H1 (cell line): ENCODE data around the gene SGO1. TPM values are rescaled to one million over a fixed set of nuclear protein-coding genes. Genes with fewer than 3 reads are reported as not detected.

Source experiments
- BCL11A ChIP-seq, 2 experiments: IDR thresholded peaks; one replicate each; pipeline ENCODE4 v1.6.1; 2011; ENCODE audit warnings: low read depth in 2 of 2, low read length in 2 of 2, mild to moderate bottlenecking in 2 of 2
- PHF8 ChIP-seq: fragments of 200-600 bp; sonication (generic); conservative IDR thresholded peaks from 2 replicates; pipeline ENCODE4 v1.7.1; 2012; ENCODE audit warnings: low read depth, mild to moderate bottlenecking, inconsistent platforms, low read length, moderate library complexity
- TCF12 ChIP-seq: IDR thresholded peaks from 2 replicates; pipeline ENCODE4 v1.6.1; 2011; ENCODE audit warnings: low read depth, mild to moderate bottlenecking, low read length
- TEAD4 ChIP-seq: IDR thresholded peaks from 2 replicates; pipeline ENCODE4 v1.6.1; 2012; ENCODE audit warnings: low read depth, low read length, inconsistent platforms, mixed read lengths
- microRNA-seq, 2 experiments: library from miRNA; unstranded; fragments of <30 nt; microRNA quantifications; one replicate each; pipeline versions ENCODE4 to v1.2.0, GENCODE V29; 2016 to 2020; ENCODE audit warnings: borderline microRNAs expressed in 2 of 2, borderline number of aligned reads in 2 of 2, borderline replicate concordance in 1 of 2
- polyA plus RNA-seq, 7 experiments: library from polyadenylated mRNA; depleted of rRNA in 3 of 7; stranded (reverse) in 5 of 7; unstranded in 2 of 7; fragments of >200 nt in 5 of 7; fragments of 200-250 nt in 2 of 7; gene quantifications; 1 replicate in 5 of 7; 2 replicates in 1 of 7; 4 replicates in 1 of 7; pipeline versions ENCODE4 v1.2.1 to v1.2.3, GENCODE V29; 2011 to 2013; ENCODE audit warnings: missing spikeins in 2 of 7, mixed read lengths in 2 of 7
- small RNA-seq: library from polyadenylated mRNA; stranded (forward); fragments of <200 nt; extraction: miRNeasy Mini kit (QIAGEN cat#:217004); gene quantifications from one replicate; pipeline ENCODE3, GENCODE V24; 2013; ENCODE audit not compliant: insufficient read depth
- total RNA-seq: library from RNA; stranded (reverse); fragmentation: NEBNext Ultra II Directional; extraction: Animal tissue kit (Norgen Biotek cat#: 25700); gene quantifications from 2 replicates; pipeline ENCODE4 v1.2.1, GENCODE V29; 2021

SGO1 gene
- total and polyA plus RNA-seq, 2 of the 8 experiments (the other 6 are each of a cell fraction or from before 2014, with no cell fraction given): 6.9 to 36.4 TPM

- TF ChIP-seq TEAD4 (no peak), PHF8 (no peak), TCF12 (no peak), BCL11A (IDR thresholded peaks at IDR 0.05; ENCODE audit: low read depth in 2 of 2, low read length in 2 of 2) (no peak)
- TF ChIP-seq, all 59 proteins: peak for 0
Observed at GRCh38 chr3:20121088-20121487, 64.9 kb downstream of the SGO1 start (continued).

Small RNA genes lying within 50 kb of the gene (microRNA-seq; reads per million reads assigned to microRNA genes)
- 0 reads per million in 2 experiments for gene MIR3135A

Small RNA genes lying within 50 kb of the gene (small RNA-seq; reads per million reads assigned to genes)
- gene MIR3135A: not detected

Other genes with a start within 250 kb of the SGO1 start
- gene RAB5A, start 239.1 kb downstream of the SGO1 start, total RNA-seq: 77.7 and 86.6 TPM in 2 replicates
- gene RAB5A, start 239.1 kb downstream of the SGO1 start, polyA plus RNA-seq (2011; rRNA removed): 16.8 and 22.4 TPM in 2 replicates
- gene PP2D1, start 173.9 kb downstream of the SGO1 start, total RNA-seq: not detected in 2 replicates
- not detected in 2 replicates for gene PP2D1, start 173.9 kb downstream of the SGO1 start, polyA plus RNA-seq (2011; rRNA removed)
- gene KAT2B, start 145.8 kb downstream of the SGO1 start, total RNA-seq: 0.91 and 1.4 TPM in 2 replicates
- gene KAT2B, start 145.8 kb downstream of the SGO1 start, polyA plus RNA-seq (2011; rRNA removed): 0.14 and 0.24 TPM in 2 replicates